H1 (cell line): ENCODE measurements around the gene FGF14. TPM values are rescaled to one million over a fixed set of nuclear protein-coding genes. Genes with fewer than 3 reads are reported as not detected.

Source experiments
- CTCF ChIA-PET: fragments of 300-600 bp; sonication (Branson Sonifier 250); formaldehyde crosslinking; loops from one replicate; lab custom pipeline; 2021; ENCODE audit not compliant: partially characterized antibody; lab: Charles Lee
- POLR2A ChIA-PET: fragments of 300-600 bp; sonication (Branson Sonifier 250); formaldehyde crosslinking; loops from one replicate; lab custom pipeline; 2021; ENCODE audit warnings: inconsistent platforms; ENCODE audit not compliant: partially characterized antibody; lab: Charles Lee
- DNase-seq, 2 experiments: peaks; one replicate each; pipeline versions ENCODE4 v3.0.0 to v3.0.0-alpha.2; 2010 to 2022; ENCODE audit warnings: low spot score in 2 of 2, low read depth in 1 of 2, mixed read lengths in 1 of 2
- FAIRE-seq: peaks from 2 replicates; lab custom pipeline; 2011; peaks lifted over from hg19 to GRCh38; lab: Jason Lieb, UNC
- H2AFZ ChIP-seq: 2 replicates; pipeline ENCODE4 v1.8.1; 2012; ENCODE audit warnings: low read length, inconsistent platforms
- H2AK5ac ChIP-seq: 2 replicates; pipeline ENCODE4 v1.6.1; 2013; ENCODE audit warnings: low read depth, low read length
- H2BK120ac ChIP-seq: replicated peaks from 2 replicates; pipeline ENCODE3; 2013; ENCODE audit warnings: low read depth, low read length, inconsistent platforms
- H2BK12ac ChIP-seq: 2 replicates; pipeline ENCODE4 v1.6.1; 2013; ENCODE audit warnings: low read depth, low read length
- H2BK15ac ChIP-seq: 2 replicates; pipeline ENCODE4 v1.6.1; 2013; ENCODE audit warnings: low read length
- H2BK20ac ChIP-seq: 2 replicates; pipeline ENCODE4 v1.6.1; 2013; ENCODE audit warnings: low read length
- H2BK5ac ChIP-seq: 2 replicates; pipeline ENCODE4 v1.6.1; 2013; ENCODE audit warnings: low read depth, low read length
- H3K14ac ChIP-seq: 2 replicates; pipeline ENCODE4 v1.6.1; 2013; ENCODE audit warnings: inconsistent platforms; ENCODE audit not compliant: insufficient read length
- H3K18ac ChIP-seq: 2 replicates; pipeline ENCODE4 v1.6.1; 2013; ENCODE audit warnings: low read length; ENCODE audit errors: extremely low read depth
- H3K23ac ChIP-seq: 2 replicates; pipeline ENCODE4 v1.6.1; 2013; ENCODE audit warnings: inconsistent platforms; ENCODE audit not compliant: insufficient read length
- H3K23me2 ChIP-seq: 2 replicates; pipeline ENCODE4 v1.6.1; 2013; ENCODE audit warnings: low read depth, low read length
- H3K27ac ChIP-seq: 2 replicates; pipeline ENCODE4 v1.6.1; 2011; ENCODE audit warnings: low read depth, low read length, inconsistent platforms
- H3K27me3 ChIP-seq, 4 experiments: replicated peaks in 1 of 4; 1 replicate in 1 of 4; 2 replicates in 3 of 4; pipeline versions ENCODE4 v1.6.1 to v1.8.1; 2011 to 2013; ENCODE audit warnings: low read length in 3 of 4, mild to moderate bottlenecking in 3 of 4, inconsistent platforms in 2 of 4, mixed read lengths in 2 of 4, moderate library complexity in 1 of 4; ENCODE audit not compliant: control insufficient read depth in 3 of 4, insufficient read depth in 3 of 4; ENCODE audit errors: extremely low read depth in 1 of 4
- H3K36me3 ChIP-seq, 4 experiments: 2 replicates each; pipeline versions ENCODE4 v1.6.1 to v1.8.1; 2011 to 2013; ENCODE audit warnings: mild to moderate bottlenecking in 4 of 4, low read length in 3 of 4, moderate library complexity in 2 of 4, control low read depth in 1 of 4, inconsistent platforms in 1 of 4; ENCODE audit not compliant: insufficient read depth in 4 of 4, control insufficient read depth in 2 of 4
- H3K4ac ChIP-seq: replicated peaks from 2 replicates; pipeline ENCODE3; 2013; ENCODE audit warnings: low read length, low read depth, mixed read lengths, inconsistent platforms; ENCODE audit not compliant: insufficient read length
- H3K4me1 ChIP-seq, 4 experiments: replicated peaks in 1 of 4; 1 replicate in 1 of 4; 2 replicates in 3 of 4; pipeline versions ENCODE4 v1.6.1 to v1.8.1; 2011 to 2013; ENCODE audit warnings: low read length in 3 of 4, inconsistent platforms in 2 of 4, mixed read lengths in 1 of 4; ENCODE audit not compliant: insufficient read depth in 4 of 4, control insufficient read depth in 3 of 4
- H3K4me2 ChIP-seq, 2 experiments: 2 replicates each; pipeline versions ENCODE4 v1.6.1 to v1.8.1; 2011 to 2013; ENCODE audit warnings: low read depth in 2 of 2, low read length in 2 of 2, control low read depth in 1 of 2, inconsistent platforms in 1 of 2, mild to moderate bottlenecking in 1 of 2; ENCODE audit not compliant: insufficient read depth in 1 of 2
- H3K4me3 ChIP-seq, 4 experiments: fragments of 200-600, 300-600 bp in 1 of 4; sonication (generic), shearing (Covaris generic), sonication (Bioruptor Twin) in 1 of 4; 2 replicates each; pipeline versions ENCODE4 v1.5.1 to v1.8.1; 2011 to 2016; ENCODE audit warnings: low read length in 4 of 4, low read depth in 3 of 4, control low read depth in 2 of 4, inconsistent platforms in 2 of 4, mild to moderate bottlenecking in 2 of 4, mixed read lengths in 1 of 4, moderate library complexity in 1 of 4; ENCODE audit not compliant: insufficient read depth in 2 of 4; ENCODE audit errors: extremely low read depth in 1 of 4
- H3K56ac ChIP-seq: replicated peaks from 2 replicates; pipeline ENCODE3; 2013; ENCODE audit warnings: low read depth, mild to moderate bottlenecking, mixed read lengths, low read length, inconsistent platforms; ENCODE audit not compliant: insufficient read length
- H3K79me1 ChIP-seq: 2 replicates; pipeline ENCODE4 v1.6.1; 2013; ENCODE audit warnings: low read depth, low read length, control low read depth
- H3K79me2 ChIP-seq, 2 experiments: 2 replicates each; pipeline versions ENCODE4 v1.6.1 to v1.8.1; 2012 to 2013; ENCODE audit warnings: low read length in 2 of 2, mild to moderate bottlenecking in 2 of 2, inconsistent platforms in 1 of 2; ENCODE audit not compliant: insufficient read depth in 2 of 2, control insufficient read depth in 1 of 2
- H3K9ac ChIP-seq, 4 experiments: replicated peaks in 1 of 4; 1 replicate in 1 of 4; 2 replicates in 3 of 4; pipeline versions ENCODE4 v1.6.1 to v1.8.1; 2011 to 2013; ENCODE audit warnings: low read depth in 3 of 4, low read length in 3 of 4, control low read depth in 2 of 4, mild to moderate bottlenecking in 2 of 4, moderate library complexity in 2 of 4, inconsistent platforms in 1 of 4; ENCODE audit errors: extremely low read depth in 1 of 4
- H3K9me3 ChIP-seq, 2 experiments: 2 replicates each; pipeline versions ENCODE4 v1.6.1 to v1.8.1; 2012 to 2013; ENCODE audit warnings: mild to moderate bottlenecking in 2 of 2, moderate library complexity in 2 of 2, control low read depth in 1 of 2, inconsistent platforms in 1 of 2, low read depth in 1 of 2, low read length in 1 of 2, mixed read lengths in 1 of 2; ENCODE audit not compliant: insufficient read depth in 2 of 2
- H4K20me1 ChIP-seq, 2 experiments: replicated peaks in 1 of 2; 2 replicates each; pipeline versions ENCODE3 to v1.8.1; 2011 to 2013; ENCODE audit warnings: inconsistent platforms in 2 of 2, low read length in 2 of 2, mild to moderate bottlenecking in 1 of 2; ENCODE audit not compliant: insufficient read depth in 2 of 2, control insufficient read depth in 1 of 2
- H4K5ac ChIP-seq: 2 replicates; pipeline ENCODE4 v1.6.1; 2013; ENCODE audit warnings: low read length, low read depth, mixed read lengths, inconsistent platforms; ENCODE audit not compliant: insufficient read length
- H4K8ac ChIP-seq: 2 replicates; pipeline ENCODE4 v1.8.0; 2013; ENCODE audit warnings: mild to moderate bottlenecking, moderate library complexity, low read length, inconsistent platforms; ENCODE audit not compliant: insufficient read depth; ENCODE audit errors: extremely low read depth
- H4K91ac ChIP-seq: replicated peaks from 2 replicates; pipeline ENCODE3; 2013; ENCODE audit warnings: low read length, mixed read lengths, inconsistent platforms; ENCODE audit not compliant: insufficient read length
- BRCA1 ChIP-seq: IDR thresholded peaks from 2 replicates; pipeline ENCODE4 v1.6.1; 2012; ENCODE audit warnings: low read depth, low read length, improper control_type of control experiment
- CBX5 ChIP-seq: fragments of 300-800, 300-1000 bp; sonication (generic); IDR thresholded peaks from 2 replicates; pipeline ENCODE4 v1.7.1; 2016; ENCODE audit warnings: antibody characterized with exemption, low read length, low read depth
- CTBP2 ChIP-seq: IDR thresholded peaks from 2 replicates; pipeline ENCODE4 v1.7.0; 2011; ENCODE audit warnings: borderline replicate concordance, mild to moderate bottlenecking, moderate library complexity, mixed read lengths, low read length; ENCODE audit not compliant: insufficient read depth, insufficient read length
- FOSL1 ChIP-seq: IDR thresholded peaks from 2 replicates; pipeline ENCODE4 v1.6.1; 2011; ENCODE audit warnings: mild to moderate bottlenecking, low read depth, low read length, moderate library complexity; ENCODE audit not compliant: insufficient read depth
- GTF2F1 ChIP-seq: IDR thresholded peaks from 2 replicates; pipeline ENCODE4 v1.6.1; 2012; ENCODE audit warnings: low read depth, low read length, improper control_type of control experiment, borderline replicate concordance
- PHF8 ChIP-seq: fragments of 200-600 bp; sonication (generic); conservative IDR thresholded peaks from 2 replicates; pipeline ENCODE4 v1.7.1; 2012; ENCODE audit warnings: low read depth, mild to moderate bottlenecking, inconsistent platforms, low read length, moderate library complexity
- SIN3A ChIP-seq, 2 experiments: IDR thresholded peaks in 1 of 2; conservative IDR thresholded peaks in 1 of 2; 2 replicates each; pipeline ENCODE4 v1.6.1; 2011 to 2012; ENCODE audit warnings: low read length in 2 of 2, improper control_type of control experiment in 1 of 2, low read depth in 1 of 2, mild to moderate bottlenecking in 1 of 2
- SUZ12 ChIP-seq: fragments of 200-600 bp; sonication (generic); IDR thresholded peaks from 2 replicates; pipeline ENCODE4 v1.6.1; 2012; ENCODE audit warnings: mild to moderate bottlenecking, inconsistent platforms, low read length, moderate library complexity, mixed read lengths
- TBP ChIP-seq: IDR thresholded peaks from 2 replicates; pipeline ENCODE4 v1.6.1; 2011; ENCODE audit warnings: low read depth, low read length, improper control_type of control experiment
- WGBS, 2 experiments: shearing (Covaris generic) in 1 of 2; methylation state at CpG; one replicate each; pipeline versions ENCODE4 v1.1.6 to v1.1.7; 2013 to 2015; ENCODE audit warnings: low lambda C conversion rate in 2 of 2, mixed read lengths in 2 of 2, inconsistent platforms in 1 of 2, low coverage in 1 of 2, missing lambda C conversion rate in 1 of 2; ENCODE audit not compliant: insufficient replicate concordance in 2 of 2, insufficient coverage in 1 of 2, insufficient read length in 1 of 2; ENCODE audit errors: extremely low coverage in 1 of 2, missing lambda C conversion rate in 1 of 2; 5-methylcytosine and 5-hydroxymethylcytosine counted together
- polyA plus RNA-seq, 7 experiments: library from polyadenylated mRNA; depleted of rRNA in 3 of 7; stranded (reverse) in 5 of 7; unstranded in 2 of 7; fragments of >200 nt in 5 of 7; fragments of 200-250 nt in 2 of 7; gene quantifications; 1 replicate in 5 of 7; 2 replicates in 1 of 7; 4 replicates in 1 of 7; pipeline versions ENCODE4 v1.2.1 to v1.2.3, GENCODE V29; 2011 to 2013; ENCODE audit warnings: missing spikeins in 2 of 7, mixed read lengths in 2 of 7
- total RNA-seq: library from RNA; stranded (reverse); fragmentation: NEBNext Ultra II Directional; extraction: Animal tissue kit (Norgen Biotek cat#: 25700); gene quantifications from 2 replicates; pipeline ENCODE4 v1.2.1, GENCODE V29; 2021
- TF ChIP-seq, protein P1 (sequence below): IDR thresholded peaks from 2 replicates; pipeline ENCODE4 v1.6.1; 2011; ENCODE audit warnings: low read depth, mild to moderate bottlenecking, low read length; ENCODE audit not compliant: insufficient read depth

Gene FGF14
- total and polyA plus RNA-seq, 2 of the 8 experiments (the other 6 are each of a cell fraction or from before 2014, with no cell fraction given), result 0.05 to 0.58 TPM

DNA sequence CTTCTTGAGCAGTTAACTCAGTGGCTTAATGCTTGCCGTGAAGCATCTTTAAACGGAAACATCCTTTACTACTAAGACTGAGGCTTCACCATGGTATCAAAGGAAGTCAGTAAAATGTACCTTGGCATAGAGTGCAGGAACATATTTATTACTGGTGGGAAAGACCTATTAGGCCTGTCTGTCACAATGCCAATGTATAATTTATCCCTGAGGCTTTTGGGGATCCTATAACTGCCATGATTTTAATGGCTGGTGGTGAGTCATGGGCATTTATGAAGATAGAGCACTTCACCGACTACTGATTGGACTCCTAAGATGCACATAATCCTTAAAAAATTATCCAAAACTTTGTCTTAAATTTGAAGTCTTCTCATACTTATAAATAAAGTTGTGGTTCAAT, 79.6 kb downstream of the FGF14 start:
- Histone ChIP-seq H3K79me1 (no peaks in the 10 kb centered on the region), H4K20me1 (no peaks in the 10 kb centered on the region), H3K14ac (no peak overlapping the region), H3K79me2 (no peaks in the 10 kb centered on the region), H4K91ac (no peak overlapping the region), H2BK120ac (no peak overlapping the region), H3K27me3 (no peaks in the 10 kb centered on the region), H3K18ac (no peak overlapping the region), H3K23me2 (no peaks in the 10 kb centered on the region; the same call in 1 of the 2 replicates), H4K5ac (no peak overlapping the region), H4K8ac (no peak overlapping the region), H2BK20ac (no peak overlapping the region), H2AK5ac (no peak overlapping the region), H2BK5ac (no peak overlapping the region), H2AFZ (no peak overlapping the region), H3K4me3 (no peak overlapping the region), H3K4me2 (no peak overlapping the region), H3K36me3 (no peaks in the 10 kb centered on the region), H3K23ac (no peak overlapping the region), H3K9ac (no peak overlapping the region), H3K4me1 (no peaks in the 10 kb centered on the region), H3K27ac (no peak overlapping the region), H3K56ac (no peak overlapping the region), H2BK15ac (no peak overlapping the region), H2BK12ac (no peak overlapping the region), H3K4ac (no peak overlapping the region), H3K9me3 (no peaks in the 10 kb centered on the region)
- TF ChIP-seq CTBP2, result no peak
- no peak for TF ChIP-seq CBX5
- no peak for TF ChIP-seq SIN3A (conservative IDR thresholded peaks at IDR 0.05 in 1 of 2, IDR thresholded peaks at IDR 0.05 in 1 of 2; ENCODE audit: low read depth in 1 of 2, low read length in 2 of 2)
- TF ChIP-seq, protein P1, sequence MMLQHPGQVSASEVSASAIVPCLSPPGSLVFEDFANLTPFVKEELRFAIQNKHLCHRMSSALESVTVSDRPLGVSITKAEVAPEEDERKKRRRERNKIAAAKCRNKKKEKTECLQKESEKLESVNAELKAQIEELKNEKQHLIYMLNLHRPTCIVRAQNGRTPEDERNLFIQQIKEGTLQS, result no peak
- no peak for TF ChIP-seq GTF2F1
- no peak for TF ChIP-seq SUZ12
- no peak for TF ChIP-seq FOSL1
- no peak for TF ChIP-seq PHF8
- no peak for TF ChIP-seq TBP
- no peak for TF ChIP-seq BRCA1
- ChIA-PET POLR2A (no interaction called here), CTCF (interaction anchor here (0.7 to 1.1 kb wide), 4 partner anchors 10 to 381 kb away, joined by 3 read pairs; no protein-coding TSS in a partner anchor)
- 90% methylated on average over 3 of the region's 3 CpGs; no CpG with 5 or more reads in 1 of the 2 experiments for WGBS, 2 experiments
- DNase-seq (no peak), FAIRE-seq (no peak)
